ENCODE measurements around the gene RPL10A.
A peak's percentile ranks its signal among the peaks of the same experiment; 100 is the strongest.
"Not testable (repeated sequence)": the region's sequence is repeated elsewhere in the genome, so short reads cannot be mapped to it uniquely, and the experiment has no call there.

RPL10A gene

DNA sequence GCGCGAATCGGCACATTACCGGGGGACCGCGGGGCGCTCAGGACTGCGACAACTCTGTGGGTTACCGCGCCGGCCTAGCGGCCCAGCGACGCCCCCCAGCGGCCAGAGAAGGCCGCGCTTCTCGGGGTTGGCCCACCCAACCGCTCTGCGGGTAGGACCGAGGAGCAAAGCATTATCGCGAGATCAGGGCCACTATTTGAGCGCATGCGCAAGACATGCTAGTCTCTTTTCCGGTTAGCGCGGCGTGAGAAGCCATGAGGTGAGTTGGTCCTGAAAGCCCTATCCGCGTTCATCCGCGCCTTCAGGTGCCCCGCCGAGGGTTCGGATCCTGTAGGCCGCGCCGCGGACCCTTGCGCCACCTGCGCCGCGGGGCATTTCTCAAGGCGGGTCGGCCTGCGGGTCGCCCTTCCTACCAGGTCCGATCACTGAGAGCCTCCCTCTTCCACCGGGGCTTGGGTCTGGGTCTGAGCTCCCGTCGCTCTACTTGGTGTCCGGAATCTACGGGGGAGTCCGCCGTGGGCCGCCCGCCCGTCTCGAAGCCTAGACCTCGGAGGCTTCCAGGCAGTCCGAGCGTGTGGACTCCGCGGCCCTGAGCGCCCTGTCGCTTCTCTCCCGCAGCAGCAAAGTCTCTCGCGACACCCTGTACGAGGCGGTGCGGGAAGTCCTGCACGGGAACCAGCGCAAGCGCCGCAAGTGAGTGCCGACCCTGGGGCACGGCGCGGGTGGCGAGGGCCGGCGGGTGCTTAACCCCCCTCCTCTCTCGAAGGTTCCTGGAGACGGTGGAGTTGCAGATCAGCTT is at the start of gene RPL10A:
Gene RPL10A, plus strand, starts transcription at position 221 of the 799 bp plus-strand sequence. Its CDS starts 34 bp downstream, at position 255.
- DNase-seq, result peak; percentile 95

DNA sequence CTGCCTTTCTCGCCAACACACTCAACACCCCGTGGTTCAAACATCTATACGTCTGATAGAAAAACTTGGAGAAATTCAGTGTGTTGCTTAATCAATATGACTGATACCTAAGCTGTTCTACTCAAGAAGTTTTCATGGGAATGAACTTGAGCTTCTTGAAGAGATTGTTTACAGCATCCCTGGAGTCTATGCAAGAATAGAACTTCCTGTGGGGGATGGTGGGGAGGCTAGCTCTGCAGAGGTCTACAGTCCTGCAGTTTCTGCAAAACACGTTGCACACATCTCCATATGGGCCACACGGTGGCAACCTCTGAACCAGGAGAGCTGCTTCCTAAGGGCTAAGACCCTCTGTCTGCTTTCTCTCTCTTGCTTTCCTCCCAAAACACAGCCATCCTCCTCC is 48.8 kb upstream of the RPL10A start:
- no peak for DNase-seq

DNA sequence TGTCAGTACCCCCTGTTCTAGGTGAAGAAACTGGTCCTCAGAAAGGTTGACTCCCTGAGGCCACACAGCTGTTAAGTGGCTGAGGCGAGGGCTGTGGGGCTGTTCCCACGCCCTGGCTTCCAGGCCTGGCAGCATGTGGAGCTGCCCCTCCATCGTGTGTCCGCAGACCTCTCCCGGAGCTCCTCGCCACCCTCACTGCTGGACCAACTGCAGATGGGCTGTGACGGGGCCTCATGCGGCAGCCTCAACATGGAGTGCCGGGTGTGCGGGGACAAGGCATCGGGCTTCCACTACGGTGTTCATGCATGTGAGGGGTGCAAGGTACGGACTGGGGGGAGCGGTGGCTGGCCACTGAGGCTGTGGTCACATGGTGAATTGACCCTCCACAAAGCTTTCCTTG is 48.2 kb upstream of the RPL10A start:
- DNase-seq, result no peak

DNA sequence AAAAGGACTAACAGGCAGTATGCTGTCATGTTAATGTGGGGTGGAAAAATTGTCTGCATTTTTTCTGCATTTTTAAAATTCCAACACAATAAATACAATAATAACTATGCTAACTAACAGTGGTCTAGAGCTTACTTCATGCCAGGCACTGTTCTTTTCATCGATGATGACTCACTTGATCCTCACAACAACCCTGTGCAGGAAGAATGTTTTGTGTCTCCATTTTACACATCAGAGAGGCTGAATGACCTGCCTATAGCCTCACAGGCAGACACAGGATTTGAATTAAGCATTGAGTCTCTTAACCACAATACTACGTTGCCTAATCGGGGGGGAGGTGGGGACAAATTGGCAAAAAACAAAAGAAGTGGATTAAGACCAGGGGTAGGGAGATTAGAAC is 42.9 kb upstream of the RPL10A start:
- no peak for DNase-seq

DNA sequence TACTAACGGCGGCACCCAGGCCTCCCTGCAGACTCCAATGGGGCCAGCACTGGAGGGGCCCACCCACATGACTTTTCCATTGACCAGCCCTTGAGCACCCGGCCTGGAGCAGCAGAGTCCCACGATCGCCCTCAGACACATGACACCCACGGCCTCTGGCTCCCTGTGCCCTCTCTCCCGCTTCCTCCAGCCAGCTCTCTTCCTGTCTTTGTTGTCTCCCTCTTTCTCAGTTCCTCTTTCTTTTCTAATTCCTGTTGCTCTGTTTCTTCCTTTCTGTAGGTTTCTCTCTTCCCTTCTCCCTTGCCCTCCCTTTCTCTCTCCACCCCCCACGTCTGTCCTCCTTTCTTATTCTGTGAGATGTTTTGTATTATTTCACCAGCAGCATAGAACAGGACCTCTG is 42.1 kb upstream of the RPL10A start:
- DNase-seq, result no peak

DNA sequence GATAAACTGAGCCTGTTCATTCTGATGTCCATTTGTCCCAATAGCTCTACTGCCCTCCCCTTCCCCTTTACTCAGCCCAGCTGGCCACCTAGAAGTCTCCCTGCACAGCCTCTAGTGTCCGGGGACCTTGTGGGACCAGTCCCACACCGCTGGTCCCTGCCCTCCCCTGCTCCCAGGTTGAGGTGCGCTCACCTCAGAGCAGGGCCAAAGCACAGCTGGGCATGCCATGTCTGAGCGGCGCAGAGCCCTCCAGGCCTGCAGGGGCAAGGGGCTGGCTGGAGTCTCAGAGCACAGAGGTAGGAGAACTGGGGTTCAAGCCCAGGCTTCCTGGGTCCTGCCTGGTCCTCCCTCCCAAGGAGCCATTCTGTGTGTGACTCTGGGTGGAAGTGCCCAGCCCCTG is 40.8 kb upstream of the RPL10A start:
- no peak for DNase-seq

DNA sequence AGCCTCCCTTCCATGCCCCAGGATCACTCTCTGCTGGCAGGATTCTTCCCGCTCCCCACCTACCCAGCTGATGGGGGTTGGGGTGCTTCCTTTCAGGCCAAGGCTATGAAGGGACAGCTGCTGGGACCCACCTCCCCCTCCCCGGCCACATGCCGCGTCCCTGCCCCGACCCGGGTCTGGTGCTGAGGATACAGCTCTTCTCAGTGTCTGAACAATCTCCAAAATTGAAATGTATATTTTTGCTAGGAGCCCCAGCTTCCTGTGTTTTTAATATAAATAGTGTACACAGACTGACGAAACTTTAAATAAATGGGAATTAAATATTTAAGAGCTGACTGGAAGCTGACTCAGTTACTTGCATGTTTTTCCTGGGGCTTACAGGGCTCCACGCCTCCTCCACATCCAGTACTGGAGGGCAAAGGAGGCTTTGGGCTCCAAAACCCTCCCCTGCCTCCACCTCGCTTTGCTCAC is 40.3 kb upstream of the RPL10A start:
- DNase-seq, result no peak

DNA sequence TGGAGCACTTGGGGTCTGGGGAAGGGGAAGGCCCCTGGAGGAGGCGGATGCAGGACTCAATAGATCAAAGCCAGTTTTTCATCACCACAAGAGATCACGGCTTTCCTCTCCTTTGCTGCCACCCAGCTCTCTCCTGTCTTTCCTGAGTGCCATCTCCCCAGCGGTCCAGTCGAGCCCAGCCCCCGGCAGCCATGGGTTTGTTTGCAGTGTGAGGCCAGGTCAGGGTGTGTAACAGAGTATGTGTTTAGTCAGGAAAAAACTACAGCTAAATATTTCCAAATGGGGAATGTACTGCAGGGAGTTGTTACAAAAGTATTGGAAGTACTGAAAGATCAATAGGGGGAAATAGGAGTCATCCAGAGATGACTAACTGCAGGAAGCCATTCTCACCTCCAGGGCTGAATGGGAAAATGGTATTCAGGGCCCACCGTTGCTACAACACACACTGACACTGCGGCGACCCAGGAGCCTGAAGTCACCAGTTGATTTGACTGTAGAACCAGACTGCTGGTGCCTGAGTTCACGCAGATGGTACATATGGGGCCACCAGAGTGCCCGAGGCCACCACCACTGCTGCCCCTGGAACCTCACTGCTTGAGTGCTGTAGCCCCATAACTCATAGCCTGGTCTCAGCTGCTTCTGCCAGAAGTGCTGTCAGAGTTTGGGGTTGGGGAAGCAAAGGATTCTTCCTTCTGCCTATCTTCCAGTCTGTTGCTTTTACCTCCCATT is 39.6 kb upstream of the RPL10A start:
- DNase-seq, result no peak

DNA sequence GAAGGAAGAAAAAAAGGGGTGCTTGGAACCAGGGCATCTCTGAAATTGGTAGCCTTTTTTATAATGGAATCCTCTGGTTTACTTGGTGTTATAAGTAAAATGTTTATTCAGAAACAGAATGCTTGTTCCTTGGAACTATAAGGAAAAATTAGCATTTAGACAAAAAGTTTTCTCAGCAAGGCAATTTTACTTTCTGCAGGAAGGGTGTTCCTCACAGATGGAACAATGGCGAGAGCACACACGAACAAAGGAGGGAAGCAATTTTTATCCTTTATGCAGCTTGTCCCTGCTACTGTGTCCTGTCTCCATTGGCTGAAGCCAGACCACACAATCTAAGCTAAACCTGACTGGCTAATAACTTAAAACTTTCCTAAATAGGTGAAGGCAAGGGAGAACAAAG is 38.7 kb upstream of the RPL10A start:
- no peak for DNase-seq

DNA sequence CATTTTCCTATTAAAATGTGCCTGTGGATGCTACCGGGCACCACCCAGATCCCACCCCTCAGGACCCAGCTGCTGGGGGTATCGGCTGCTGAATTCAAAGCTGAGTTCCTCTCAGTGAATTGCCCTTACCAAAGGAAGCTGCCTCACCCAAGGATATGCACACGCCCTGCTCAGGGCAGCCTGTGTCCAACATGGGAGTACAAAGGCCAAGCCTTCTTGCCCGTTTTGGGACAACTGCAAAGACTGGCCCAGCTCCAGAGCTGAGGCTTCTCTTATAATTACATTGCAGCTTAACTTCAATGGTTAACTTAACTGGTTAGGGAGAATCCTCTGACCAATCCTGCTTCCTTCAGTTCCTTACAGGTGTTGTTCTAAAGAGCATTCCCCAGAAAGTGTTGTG is 35.9 kb upstream of the RPL10A start:
- DNase-seq, result no peak

DNA sequence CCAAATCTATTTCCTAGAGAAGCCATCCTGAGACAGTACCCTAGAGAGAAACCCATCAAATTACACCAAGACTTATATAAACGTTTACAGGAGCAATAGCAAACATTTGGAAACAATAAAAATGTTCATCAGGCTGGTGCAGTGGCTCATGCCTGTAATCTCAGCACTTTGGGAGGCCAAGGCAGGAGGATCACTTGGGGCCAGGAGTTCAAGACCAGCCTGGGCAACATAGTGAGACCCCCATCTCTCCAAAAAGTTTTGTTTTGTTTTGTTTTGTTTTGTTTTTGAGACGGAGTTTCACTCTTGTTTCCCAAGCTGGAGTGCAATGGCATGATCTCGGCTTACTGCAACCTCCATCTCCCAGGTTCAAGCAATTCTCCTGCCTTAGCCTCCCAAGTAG is 35.5 kb upstream of the RPL10A start:
- not testable (repeated sequence) for DNase-seq

DNA sequence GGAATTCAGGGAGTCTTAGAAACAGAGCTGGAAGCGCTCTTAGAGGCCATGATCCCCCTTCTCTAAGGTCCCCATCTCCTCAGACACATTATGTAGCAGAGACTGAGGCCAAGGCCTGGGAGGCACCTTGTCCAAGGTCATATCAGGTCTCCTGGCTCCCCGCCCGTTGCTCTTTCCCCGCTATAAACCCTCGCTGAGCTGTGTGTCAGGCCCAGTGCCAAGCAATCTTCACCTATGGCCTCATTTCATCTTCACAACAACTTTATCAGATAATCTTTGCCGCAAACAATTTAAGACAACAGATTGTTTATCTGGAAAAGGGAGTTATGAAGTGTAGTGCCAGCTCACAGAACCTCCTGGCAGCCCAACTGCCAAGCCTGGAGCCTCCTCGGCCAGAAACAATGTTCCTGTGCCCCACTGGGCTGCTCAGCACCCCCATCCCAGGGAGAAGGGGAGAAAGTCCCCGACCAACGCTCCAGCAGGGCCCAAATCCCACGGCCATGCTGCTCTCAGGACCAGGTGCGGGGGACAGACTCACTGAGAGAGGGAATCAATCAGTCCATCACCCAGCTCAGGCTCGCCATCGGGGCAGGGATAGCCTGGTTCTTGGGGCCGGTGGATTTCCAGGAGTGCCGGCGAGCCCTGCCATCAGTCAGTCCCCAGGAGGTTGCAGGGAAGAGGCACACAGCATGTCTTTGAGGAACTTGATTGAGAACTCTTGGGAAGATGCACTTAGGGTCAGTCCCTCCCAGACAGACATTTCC is 32.9 kb upstream of the RPL10A start:
- DNase-seq, result no peak

DNA sequence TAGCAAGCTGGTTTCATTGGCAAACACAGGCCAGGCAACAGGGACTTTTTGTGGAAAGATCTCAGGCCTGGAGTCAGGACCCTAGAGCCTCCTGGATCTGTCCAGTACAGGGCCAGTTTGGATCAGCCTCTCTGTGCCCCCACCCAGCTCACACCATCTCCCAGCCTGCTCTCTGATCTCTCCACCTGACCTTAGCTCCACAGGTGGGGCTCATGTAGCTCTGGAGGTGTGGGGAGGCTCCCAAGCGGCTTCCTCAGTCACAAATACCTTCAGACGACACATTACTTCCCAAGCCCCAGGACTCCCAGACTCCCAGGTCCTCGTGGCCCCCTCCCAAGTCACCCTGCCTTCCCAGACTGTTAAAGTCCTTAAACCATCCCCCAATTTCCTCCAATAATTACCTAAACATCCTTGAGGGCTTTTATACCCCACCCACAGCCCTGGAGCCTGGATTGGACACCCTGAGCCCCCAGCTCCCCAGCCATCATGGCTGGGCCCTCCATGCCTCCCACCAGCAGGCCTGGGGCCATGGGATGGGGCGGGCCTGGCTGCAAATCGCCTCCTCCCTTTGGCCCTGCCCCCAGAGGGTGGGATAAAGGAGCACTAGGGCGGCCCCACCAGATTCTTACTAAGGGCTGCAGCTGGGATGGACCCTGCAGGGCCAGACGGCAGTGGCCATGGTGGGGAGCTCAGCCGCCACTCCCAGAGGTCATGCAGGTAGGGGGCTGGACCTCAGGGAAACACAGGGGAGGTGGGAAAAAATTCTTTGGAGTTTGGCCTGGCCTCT is 31.9 kb upstream of the RPL10A start:
- DNase-seq, result no peak

DNA sequence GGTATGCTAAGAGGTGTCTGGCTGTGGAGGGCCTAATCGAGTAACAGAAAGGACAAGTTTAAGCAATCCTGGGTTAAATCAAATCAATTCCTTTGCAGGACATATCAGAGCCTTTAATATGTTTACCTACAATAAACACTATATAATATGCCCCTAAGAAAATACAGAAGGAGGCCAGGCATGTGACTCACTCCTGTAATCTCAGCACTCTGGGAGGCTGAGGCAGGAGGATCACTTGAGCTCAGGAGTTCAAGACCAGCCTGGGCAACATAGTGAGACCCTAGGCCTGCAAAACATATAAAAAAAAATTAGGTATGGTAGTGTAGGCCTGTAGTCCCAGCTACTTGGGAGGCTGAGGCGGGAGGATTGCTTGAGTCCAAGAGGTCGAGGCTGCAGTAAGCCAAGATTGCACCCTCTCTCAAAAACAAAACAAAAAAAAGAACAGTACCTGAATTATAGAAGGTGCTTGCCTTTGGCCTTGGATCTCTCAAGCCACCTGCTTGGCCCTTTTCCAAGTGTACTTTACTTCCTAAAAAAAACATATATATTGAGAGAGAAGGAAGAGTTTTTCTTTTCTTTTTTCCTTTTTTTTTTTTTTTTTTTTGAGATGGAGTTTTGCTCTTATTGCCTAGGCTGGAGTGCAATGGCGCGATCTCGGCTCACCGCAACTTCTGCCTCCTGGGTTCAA is 29.7 kb upstream of the RPL10A start:
- DNase-seq, result not testable (repeated sequence)

DNA sequence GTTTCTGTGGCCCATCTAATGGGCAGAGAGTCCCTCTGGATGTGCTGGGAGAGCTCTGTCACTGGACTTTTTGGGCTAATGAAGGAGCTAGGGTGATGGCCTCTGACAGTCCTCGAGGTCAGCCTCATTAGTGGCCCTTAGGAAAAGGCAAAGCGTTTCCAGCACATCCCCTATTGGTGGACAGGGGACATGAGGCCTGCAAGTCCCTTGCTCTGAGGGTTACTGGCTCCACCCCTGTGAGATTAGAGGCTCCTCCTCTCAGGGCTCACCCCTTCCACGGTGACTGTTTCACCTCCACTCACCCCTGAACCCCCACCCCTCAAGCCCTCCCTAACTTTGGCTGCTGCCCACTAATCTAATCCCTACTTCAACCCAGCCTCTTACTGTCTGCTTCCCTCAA is 28.9 kb upstream of the RPL10A start:
- DNase-seq, result no peak

DNA sequence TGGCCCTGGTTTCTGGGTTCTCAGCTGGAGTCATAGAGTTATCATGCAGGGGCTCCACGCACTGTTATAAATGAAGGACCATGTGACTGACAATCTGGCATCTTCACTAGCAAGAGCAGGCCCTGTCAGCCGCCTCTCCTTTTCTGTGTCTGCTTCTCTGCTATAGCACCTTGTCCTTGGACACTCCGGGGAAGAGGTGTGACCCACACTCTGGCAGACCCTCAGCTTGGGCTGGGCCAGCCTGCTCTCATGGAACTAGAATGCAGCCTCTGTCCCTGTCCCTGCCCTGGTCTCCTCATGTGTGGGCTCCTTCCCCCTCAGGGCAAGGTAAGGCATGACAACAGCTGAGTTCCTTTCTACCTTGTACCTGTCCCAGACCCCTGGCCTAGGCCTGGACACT is 27.0 kb upstream of the RPL10A start:
- DNase-seq, result no peak

DNA sequence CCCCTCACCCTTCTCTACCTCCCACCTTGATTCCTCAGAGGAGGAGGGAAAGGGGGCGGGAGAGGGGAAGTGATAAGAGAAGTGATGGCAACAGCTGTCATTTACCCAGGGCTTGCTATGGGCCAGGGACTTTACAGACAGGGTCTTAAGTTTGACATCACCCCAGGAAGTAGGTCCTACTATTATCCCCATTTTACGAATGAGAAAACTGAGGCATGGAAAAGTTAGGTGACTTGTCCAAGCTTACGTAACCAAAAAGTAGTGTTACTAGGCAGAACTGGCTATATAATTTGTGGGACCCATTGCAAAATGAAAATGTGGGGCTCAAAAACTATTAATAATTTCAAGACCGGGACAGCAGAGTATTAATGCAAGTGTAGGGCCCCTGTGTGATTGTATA is 26.6 kb upstream of the RPL10A start:
- no peak for DNase-seq

DNA sequence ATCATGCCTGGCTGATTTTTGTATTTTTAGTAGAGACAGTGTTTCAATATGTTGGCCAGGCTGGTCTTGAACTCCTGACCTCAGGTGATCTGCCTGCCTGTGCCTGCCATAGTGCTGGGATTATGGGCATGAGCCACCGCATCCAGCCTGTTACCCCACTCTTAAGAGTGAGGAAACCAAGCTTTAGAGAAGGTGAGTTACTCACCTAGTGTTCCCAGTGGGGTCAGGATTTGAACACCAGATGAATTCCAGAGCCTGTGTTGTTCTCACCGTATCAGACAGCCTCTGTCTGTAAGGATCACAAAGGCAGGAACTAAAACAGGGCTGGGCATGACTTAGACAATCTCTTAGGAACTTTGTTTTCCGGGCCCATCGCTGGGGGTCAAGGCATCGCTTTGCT is 25.5 kb upstream of the RPL10A start:
- DNase-seq, result no peak

DNA sequence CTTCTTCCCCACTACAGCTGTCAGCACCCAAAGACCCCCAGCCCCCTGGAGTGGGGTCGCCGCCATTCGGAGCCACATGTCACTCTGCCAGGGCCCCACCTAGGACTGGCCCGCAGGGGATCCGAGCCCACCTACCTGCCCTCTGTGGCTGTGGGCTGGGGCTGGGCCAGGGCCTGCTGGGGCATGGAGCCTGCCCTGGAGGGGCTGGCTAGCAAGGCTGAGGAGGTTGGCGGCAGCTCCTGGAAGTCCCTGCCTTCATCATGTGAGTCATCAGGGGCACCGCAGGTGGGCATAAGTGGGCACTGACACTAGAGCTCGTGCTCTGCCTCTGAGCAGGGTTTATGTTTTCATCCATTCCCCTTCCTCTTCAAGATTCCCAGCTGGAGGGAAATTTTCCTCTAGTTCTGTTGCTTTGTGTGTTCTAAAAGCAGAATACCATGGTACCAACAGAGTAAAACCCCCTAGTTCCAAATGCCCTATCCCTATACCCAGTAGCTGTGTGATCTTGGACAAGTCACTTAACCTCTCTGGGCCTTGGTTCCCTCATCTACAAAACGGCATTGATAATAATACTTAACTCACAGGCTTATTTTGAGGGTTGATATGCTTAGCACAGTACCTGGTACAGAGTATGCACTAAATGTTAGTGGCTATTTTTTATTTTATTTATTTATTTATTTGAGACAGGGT is 24.7 kb upstream of the RPL10A start:
- no peak for DNase-seq

DNA sequence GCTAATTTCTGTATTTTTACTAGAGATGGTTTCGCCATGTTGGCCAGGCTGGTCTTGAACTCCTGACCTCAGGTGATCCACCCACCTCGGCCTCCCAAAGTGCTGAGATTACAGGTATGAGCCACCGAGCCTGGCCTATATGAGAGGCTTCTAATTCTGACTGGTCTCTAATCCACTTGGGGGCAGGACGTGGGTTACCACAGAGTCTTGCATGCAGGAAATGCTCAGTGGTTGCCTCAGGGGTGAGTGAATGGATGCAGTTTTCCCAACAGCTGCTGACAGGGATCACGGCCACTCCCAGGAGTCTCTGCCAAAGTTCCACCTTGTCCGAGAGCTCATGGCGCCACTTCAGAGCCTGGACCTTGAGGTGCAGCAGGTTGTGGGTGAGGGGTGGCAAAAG is 22.5 kb upstream of the RPL10A start:
- no peak for DNase-seq

DNA sequence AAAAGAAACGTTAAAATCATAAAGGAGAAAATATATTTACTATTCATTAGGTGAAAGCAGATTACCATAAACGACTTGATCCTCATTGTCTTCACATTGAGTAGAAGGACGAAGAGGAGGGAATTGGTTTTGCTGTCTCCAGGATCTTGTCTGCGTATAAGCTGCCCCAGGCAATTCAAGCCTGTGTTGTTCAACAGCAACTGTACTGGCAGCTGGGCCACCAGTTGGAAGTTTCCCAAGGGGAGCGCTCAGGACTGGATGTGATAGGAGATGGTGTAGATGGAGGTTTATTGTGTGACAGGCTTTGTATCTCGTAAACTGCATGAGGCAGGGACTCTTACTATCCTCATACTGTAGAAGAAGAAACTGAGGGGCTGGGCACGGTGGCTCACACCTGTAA is 20.0 kb upstream of the RPL10A start:
- DNase-seq, result no peak
